ENCODE measurements around the gene EPHA2.

The EPHA2 gene

DNA sequence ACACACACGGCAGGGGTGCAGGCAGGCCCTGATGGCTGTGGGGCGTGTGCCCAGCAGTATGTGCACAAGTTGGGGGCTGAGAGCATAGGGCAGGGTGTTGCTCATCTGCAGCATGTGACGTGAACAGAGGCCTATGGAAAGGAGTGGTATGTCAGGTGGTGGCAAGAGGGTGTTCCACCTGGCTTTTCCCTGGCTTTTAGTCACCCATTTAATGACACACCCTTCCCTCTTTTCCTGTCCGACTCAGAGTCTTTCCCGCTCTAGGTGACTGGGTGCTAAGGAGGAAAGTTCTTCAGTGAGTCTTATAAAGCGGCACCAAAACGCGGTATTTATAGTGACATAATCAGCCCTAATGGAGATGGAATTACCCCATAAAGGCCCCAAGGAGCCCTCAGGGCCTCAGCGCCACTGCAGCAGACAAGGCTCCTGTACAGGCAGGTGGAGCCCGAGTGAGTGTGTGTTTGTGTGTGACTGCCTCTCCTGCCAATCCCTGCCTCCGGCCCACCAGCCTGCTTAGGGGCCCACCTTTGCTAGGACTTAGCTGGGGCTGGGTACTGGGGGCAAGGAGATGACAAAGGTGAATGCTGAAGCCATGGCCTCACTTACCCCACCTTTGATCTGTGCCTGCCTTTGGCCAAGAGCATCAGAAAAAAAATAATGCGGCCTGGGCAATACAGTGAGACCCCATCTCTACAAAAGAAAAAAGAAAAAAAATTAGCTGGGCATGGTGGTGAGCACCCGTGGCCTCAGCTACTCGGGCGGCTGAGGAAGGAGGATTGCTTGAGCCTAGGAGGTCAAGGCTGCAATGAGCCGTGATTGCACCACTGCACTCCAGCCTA, 3.3 kb upstream of the EPHA2 start:
- no peaks in the 10 kb centered on the region for H3K9me3 Mint-ChIP-seq
- H3K27ac Mint-ChIP-seq (ENCODE audit: low read depth): no peak overlapping the region
- ATAC-seq (replicated peaks; ENCODE audit: extremely low read depth, poor library complexity, severe bottlenecking): no peak
- no peak for DNase-seq (ENCODE audit: low spot score in 2 of 2)
- peaks cover 55% of the 10 kb centered on the region for H3K4me1 Mint-ChIP-seq
- peaks cover 5% of the 10 kb centered on the region for H3K36me3 Mint-ChIP-seq (ENCODE audit: insufficient read depth)
- no peaks in the 10 kb centered on the region for H3K27me3 Mint-ChIP-seq
- no peak overlapping the region for H3K4me3 Mint-ChIP-seq

DNA sequence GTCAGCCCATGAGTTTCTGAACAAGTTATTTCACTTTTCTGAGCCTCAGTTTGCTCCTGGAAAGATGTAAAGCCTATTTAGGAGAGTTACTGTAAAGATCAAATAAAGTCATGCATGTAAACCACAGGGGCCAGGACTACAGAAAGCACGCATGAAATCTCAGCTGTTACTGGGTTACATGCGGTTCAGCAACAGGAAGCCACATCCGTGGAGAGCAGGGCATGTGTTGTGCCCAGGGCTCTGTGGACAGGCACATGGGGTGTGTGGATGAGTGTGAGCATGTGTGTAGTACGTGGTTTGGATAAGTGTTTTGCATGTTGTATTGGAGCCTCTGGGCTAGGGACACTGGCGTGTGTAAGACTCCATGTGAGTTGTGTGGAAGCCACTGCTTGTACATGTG, 2.2 kb upstream of the EPHA2 start:
- ATAC-seq (replicated peaks; ENCODE audit: extremely low read depth, poor library complexity, severe bottlenecking) (peak; percentile 67), DNase-seq (ENCODE audit: low spot score in 2 of 2) (peak in 1 of 2 donors; percentile 29)
- H3K36me3 Mint-ChIP-seq (ENCODE audit: insufficient read depth): peaks cover 5% of the 10 kb centered on the region
- H3K9me3 Mint-ChIP-seq: no peaks in the 10 kb centered on the region
- H3K27ac Mint-ChIP-seq (ENCODE audit: low read depth): no peak overlapping the region
- peaks cover 47% of the 10 kb centered on the region for H3K4me1 Mint-ChIP-seq
- no peak overlapping the region for H3K4me3 Mint-ChIP-seq
- peaks cover 8% of the 10 kb centered on the region for H3K27me3 Mint-ChIP-seq

DNA sequence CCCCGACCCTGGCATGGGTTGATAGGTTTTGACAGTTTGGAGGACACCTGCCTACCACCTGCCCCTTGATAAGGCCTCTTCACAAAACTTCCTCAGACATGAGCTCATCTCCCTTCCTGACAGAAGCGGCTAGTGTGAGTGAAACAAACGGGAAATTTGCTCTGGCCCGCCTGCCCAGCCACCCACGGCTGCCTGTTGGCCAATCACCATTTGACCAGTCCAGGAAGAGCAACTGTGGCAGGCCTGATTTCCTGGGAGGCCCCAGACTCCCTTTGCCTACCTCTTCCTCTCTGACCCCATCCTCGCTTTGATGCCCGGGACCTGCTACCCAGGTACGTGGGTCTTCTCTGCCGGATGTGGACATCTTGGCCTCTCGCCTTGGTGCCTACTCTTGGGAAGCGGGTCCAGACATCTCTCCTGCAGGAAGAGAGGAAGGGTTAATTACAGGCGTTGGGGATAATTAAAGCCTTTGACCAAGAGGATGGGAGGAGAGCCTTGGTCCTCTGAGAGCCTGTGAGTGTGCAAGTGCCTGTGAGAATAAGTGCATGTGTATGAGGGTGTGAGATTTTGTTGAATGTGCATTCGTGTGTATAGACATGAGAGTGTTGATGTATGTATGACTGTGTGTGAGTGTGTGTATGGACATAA, 1.1 kb upstream of the EPHA2 start:
- H3K27ac Mint-ChIP-seq (ENCODE audit: low read depth): no peak overlapping the region
- peaks cover 37% of the 10 kb centered on the region for H3K4me1 Mint-ChIP-seq
- peaks cover 16% of the 10 kb centered on the region for H3K27me3 Mint-ChIP-seq

DNA sequence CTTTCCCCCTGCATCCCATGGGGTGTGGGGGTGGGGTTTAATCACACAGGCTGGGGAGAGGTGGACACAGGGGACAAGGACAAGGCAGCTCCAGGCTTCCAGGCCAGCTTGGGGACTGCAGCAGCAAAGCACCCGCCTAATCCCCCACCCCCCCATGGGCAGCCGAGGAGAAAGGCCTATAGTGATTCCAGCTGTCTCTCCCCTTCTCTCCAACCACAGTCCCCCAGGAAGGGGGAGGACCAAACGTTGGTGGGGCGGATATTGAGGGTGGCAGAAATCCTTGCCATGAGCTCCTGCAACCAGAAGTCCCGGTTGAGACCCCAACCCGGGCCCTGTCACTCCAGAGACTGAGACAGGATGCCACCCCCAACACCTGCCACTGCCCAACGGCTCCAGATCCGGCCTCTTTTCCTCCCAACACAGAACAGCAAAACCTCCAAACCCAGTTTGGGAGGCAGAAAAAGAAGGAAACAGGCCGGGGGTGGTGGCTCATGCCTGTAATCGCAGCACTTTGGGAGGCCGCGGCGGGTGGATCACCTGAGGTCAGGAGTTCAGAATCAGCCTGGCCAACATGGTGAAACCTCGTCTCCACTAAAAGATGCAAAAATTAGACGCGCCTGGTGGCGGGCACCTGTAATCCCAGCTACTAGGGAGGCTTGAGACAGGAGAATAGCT, 1.7 kb downstream of the EPHA2 start:
- H3K4me3 Mint-ChIP-seq: peak overlapping the region; percentile 65
- H3K4me1 Mint-ChIP-seq: peaks cover 29% of the 10 kb centered on the region
- ATAC-seq (replicated peaks; ENCODE audit: extremely low read depth, poor library complexity, severe bottlenecking): no peak
- H3K27me3 Mint-ChIP-seq: peaks cover 21% of the 10 kb centered on the region
- H3K9me3 Mint-ChIP-seq: no peaks in the 10 kb centered on the region
- no peak overlapping the region for H3K27ac Mint-ChIP-seq (ENCODE audit: low read depth)
- DNase-seq (ENCODE audit: low spot score in 2 of 2): no peak
- H3K36me3 Mint-ChIP-seq (ENCODE audit: insufficient read depth): peaks cover 3% of the 10 kb centered on the region

More for the DNA sequence above, 1.1 kb upstream of the EPHA2 start:
- no peaks in the 10 kb centered on the region for H3K9me3 Mint-ChIP-seq
- H3K36me3 Mint-ChIP-seq (ENCODE audit: insufficient read depth): peaks cover 5% of the 10 kb centered on the region
- ATAC-seq (replicated peaks; ENCODE audit: extremely low read depth, poor library complexity, severe bottlenecking): no peak
- DNase-seq (ENCODE audit: low spot score in 2 of 2): no peak
- H3K4me3 Mint-ChIP-seq: peak overlapping the region; percentile 42

DNA sequence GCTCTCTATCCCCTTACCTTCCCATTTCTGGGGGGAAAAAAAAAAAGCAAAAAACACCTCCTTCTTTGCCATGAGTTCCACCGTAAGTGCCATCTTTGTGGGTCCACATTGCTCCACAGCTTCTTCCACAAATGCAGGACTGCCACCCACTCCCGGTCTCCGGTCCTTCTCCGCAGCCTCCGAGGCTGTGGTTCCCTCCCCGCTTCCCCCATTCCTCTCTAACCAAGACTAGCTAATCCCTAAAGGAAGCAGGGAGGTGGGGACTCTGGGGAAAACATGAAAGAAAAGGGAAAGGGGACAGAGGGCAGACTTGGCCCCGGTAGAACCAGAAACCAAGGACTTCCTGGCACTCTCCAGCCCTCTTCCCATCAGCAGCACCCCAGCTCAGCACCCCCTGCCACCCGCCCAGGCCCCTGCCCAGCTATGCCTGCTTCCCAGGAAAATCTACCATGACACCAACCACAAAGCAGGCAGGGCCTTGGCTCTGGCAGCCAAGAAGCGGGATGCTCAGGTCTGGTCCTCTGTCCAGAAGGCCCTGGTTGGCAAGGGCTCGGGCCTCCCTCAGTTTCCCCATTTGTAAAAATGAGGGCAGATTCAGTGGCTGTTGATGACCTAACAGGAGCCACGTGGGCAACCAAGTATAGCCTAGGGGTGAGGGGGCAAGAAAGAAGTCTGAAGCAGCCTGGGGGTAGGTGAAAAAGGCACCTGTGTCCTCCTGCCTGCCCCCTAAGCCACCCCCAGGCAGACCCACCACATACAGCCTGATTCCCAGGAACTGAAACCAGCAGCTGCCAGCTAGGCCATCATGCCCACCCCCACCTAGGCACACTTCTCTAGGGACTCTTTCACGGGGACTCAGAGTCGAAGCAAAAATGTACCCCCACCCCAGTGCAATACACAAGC, 2.5 kb downstream of the EPHA2 start:
- peaks cover 21% of the 10 kb centered on the region for H3K27me3 Mint-ChIP-seq
- H3K27ac Mint-ChIP-seq (ENCODE audit: low read depth): no peak overlapping the region

DNA sequence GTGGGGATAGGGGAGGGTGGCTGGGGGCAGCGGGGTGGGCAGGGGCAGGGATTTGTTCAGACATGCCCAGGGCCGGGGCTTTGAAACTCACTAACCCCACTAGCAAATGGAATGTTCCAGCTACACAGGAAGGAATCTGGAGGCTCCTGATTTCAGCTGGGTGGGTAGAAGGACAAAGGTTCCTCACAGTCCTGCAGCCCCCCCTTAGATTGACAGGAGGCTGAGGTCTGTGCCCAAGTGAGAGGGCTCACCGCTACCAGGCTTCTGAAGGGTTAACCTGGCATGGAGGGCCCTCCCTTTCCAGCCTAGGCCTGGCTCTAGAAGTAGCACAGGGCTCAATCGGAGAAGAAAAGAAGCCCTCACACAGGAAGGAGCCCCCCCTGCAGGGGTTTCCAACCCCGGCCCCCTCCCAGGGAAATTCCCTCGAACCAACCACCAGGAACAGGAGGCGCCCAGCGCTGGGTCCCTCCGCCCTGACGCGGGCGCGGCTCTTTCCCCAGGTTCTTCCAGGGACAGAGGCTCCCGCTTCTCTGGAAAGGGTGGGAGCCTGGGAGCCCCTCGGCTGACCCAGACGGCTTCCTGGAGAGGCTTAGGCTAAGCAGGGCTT, 3.3 kb downstream of the EPHA2 start:
- H3K9me3 Mint-ChIP-seq: no peaks in the 10 kb centered on the region
- peaks cover 5% of the 10 kb centered on the region for H3K36me3 Mint-ChIP-seq (ENCODE audit: insufficient read depth)
- no peak for ATAC-seq (replicated peaks; ENCODE audit: extremely low read depth, poor library complexity, severe bottlenecking)
- peaks cover 21% of the 10 kb centered on the region for H3K27me3 Mint-ChIP-seq
- H3K4me3 Mint-ChIP-seq: no peak overlapping the region
- no peak overlapping the region for H3K27ac Mint-ChIP-seq (ENCODE audit: low read depth)
- peaks cover 16% of the 10 kb centered on the region for H3K4me1 Mint-ChIP-seq
- DNase-seq (ENCODE audit: low spot score in 2 of 2): no peak

More for the DNA sequence above, 2.5 kb downstream of the EPHA2 start:
- no peak for DNase-seq (ENCODE audit: low spot score in 2 of 2)
- H3K36me3 Mint-ChIP-seq (ENCODE audit: insufficient read depth): peaks cover 5% of the 10 kb centered on the region
- no peak for ATAC-seq (replicated peaks; ENCODE audit: extremely low read depth, poor library complexity, severe bottlenecking)
- no peaks in the 10 kb centered on the region for H3K9me3 Mint-ChIP-seq
- H3K4me1 Mint-ChIP-seq: peaks cover 23% of the 10 kb centered on the region
- H3K4me3 Mint-ChIP-seq: no peak overlapping the region

DNA sequence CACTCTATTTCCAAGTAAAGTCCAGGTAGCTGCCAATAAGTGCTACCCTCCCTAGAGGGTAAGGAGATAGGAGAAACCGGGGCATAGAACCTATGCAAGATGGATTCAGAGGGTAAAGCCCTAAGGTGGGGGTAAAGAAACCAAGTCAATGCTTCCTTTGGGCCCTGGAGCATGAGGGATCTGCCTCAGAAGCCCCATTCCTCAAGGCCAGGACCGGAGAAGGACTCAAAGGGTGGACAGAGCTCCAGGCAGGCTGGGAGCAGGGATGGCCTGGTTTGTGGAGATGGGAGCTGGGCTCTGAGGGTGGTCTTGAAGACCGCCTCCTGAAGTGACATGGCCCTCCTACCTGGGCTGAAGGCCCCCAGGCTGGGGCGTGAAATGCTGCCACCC, 3.9 kb downstream of the EPHA2 start:
- H3K9me3 Mint-ChIP-seq: no peaks in the 10 kb centered on the region
- peak overlapping the region; percentile 27 for H3K4me3 Mint-ChIP-seq
- no peak for DNase-seq (ENCODE audit: low spot score in 2 of 2)
- peaks cover 3% of the 10 kb centered on the region for H3K36me3 Mint-ChIP-seq (ENCODE audit: insufficient read depth)
- no peak for ATAC-seq (replicated peaks; ENCODE audit: extremely low read depth, poor library complexity, severe bottlenecking)
- H3K27me3 Mint-ChIP-seq: peaks cover 21% of the 10 kb centered on the region
- peaks cover 10% of the 10 kb centered on the region for H3K4me1 Mint-ChIP-seq
- H3K27ac Mint-ChIP-seq (ENCODE audit: low read depth): no peak overlapping the region

DNA sequence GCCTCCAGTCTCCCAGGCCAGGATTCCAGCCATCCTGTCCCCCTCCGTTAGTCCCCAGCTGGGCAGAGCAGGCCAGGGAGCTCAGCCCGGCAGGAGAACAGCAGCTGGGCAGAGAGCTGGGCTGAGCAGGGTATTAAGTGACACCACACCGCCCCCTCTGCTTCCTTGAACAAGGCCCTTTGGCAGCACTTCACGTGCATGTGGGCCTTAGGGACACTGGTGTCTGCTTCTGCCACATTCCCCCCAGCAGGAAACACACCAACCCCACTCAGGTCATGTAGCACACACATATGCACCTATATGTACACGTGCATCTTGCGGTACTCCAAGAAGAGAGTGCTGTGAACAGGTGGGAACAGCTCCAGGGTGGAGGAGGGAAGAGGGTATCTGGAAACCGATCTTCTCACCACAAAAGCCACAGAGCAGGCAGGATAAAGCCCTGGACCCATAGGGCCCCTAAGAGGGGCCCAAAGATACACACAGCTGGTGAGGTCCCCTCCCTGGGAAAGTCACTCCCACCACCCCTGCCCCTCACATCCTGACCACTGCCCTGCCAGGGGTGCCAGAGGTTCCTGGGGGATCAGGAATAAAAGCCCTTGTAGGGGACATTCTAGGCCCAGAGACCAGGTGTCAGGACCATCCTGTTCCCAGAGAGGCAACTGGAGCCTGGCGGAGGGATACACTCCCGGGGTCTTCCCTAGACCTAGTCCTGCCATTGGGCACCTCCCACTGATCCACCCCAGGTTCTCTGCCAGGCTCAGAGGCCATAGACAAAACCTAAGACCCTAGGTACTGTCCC, 4.5 kb downstream of the EPHA2 start:
- no peak for ATAC-seq (replicated peaks; ENCODE audit: extremely low read depth, poor library complexity, severe bottlenecking)
- no peak overlapping the region for H3K27ac Mint-ChIP-seq (ENCODE audit: low read depth)
- H3K27me3 Mint-ChIP-seq: peaks cover 21% of the 10 kb centered on the region

DNA sequence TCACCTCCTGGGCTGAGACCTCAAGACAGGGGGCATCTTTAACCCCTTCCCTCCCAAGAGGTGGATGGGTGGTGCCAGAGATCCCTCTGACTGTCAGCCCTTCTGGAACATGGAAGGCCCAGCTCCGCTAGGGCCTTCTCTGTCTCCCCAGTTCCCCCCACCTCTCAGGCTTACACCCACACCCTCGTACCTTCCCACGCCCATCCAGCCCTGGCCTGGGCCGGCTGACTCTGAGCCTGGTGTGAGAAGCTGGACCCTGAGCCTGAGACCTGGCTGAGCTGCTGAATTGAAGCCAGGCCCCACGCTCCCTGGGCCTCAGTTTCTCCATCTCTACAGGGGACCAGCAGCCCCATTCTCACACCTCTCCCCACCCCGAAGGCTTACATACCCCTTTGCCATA, 5.4 kb downstream of the EPHA2 start:
- Mint-ChIP-seq H3K4me3 (no peak overlapping the region), H3K27me3 (peaks cover 21% of the 10 kb centered on the region), H3K27ac (ENCODE audit: low read depth) (no peak overlapping the region), H3K9me3 (no peaks in the 10 kb centered on the region), H3K4me1 (no peaks in the 10 kb centered on the region), H3K36me3 (ENCODE audit: insufficient read depth) (peaks cover 2% of the 10 kb centered on the region)
- ATAC-seq (replicated peaks; ENCODE audit: extremely low read depth, poor library complexity, severe bottlenecking) (no peak), DNase-seq (ENCODE audit: low spot score in 2 of 2) (no peak)

More for the DNA sequence above, 4.5 kb downstream of the EPHA2 start:
- H3K4me1 Mint-ChIP-seq: peaks cover 8% of the 10 kb centered on the region
- H3K36me3 Mint-ChIP-seq (ENCODE audit: insufficient read depth): peaks cover 3% of the 10 kb centered on the region
- H3K4me3 Mint-ChIP-seq: peak overlapping the region; percentile 27
- H3K9me3 Mint-ChIP-seq: no peaks in the 10 kb centered on the region
- DNase-seq (ENCODE audit: low spot score in 2 of 2): no peak

DNA sequence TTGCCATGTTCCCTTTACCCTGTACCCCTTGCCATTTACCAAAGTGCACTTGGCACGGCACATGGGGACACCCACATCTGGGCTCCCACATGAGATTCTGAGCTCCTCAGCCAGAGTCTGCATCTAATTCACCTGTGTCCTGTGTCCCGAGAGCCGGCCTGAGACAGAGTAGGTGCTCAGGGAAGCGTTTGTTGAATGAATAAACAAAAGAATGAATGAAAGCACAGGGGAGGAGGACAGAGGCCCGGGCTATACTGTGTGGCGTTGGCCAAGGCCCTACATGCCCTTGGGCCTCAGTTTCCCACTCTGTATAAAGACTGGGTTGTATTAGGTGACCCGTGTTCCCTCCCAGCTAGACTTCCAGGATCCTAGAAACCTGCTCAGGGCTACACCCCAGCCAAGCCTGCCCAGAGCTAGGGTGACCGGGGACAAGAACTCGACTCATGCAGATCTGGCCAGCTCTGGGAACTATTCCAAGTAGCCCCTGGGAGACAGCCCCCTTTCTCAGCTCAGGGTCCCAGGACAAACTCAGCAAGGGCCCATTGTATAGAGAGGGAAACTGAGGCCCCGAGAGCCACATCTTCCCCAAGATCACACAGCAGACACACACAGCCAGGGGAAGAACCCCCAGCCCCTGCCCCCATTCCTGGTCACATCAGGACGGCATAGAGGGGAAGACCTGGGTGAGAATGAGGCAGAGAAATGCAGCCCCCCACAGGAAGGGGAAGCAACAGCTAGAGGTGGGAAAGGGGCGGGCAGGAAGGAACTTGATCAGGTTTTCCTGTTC, 6.0 kb downstream of the EPHA2 start:
- no peak for DNase-seq (ENCODE audit: low spot score in 2 of 2)
- ATAC-seq (replicated peaks; ENCODE audit: extremely low read depth, poor library complexity, severe bottlenecking): no peak
- H3K4me3 Mint-ChIP-seq: no peak overlapping the region
- peaks cover 2% of the 10 kb centered on the region for H3K36me3 Mint-ChIP-seq (ENCODE audit: insufficient read depth)
- H3K27me3 Mint-ChIP-seq: peaks cover 21% of the 10 kb centered on the region
- H3K4me1 Mint-ChIP-seq: no peaks in the 10 kb centered on the region
- H3K27ac Mint-ChIP-seq (ENCODE audit: low read depth): no peak overlapping the region
- H3K9me3 Mint-ChIP-seq: no peaks in the 10 kb centered on the region

DNA sequence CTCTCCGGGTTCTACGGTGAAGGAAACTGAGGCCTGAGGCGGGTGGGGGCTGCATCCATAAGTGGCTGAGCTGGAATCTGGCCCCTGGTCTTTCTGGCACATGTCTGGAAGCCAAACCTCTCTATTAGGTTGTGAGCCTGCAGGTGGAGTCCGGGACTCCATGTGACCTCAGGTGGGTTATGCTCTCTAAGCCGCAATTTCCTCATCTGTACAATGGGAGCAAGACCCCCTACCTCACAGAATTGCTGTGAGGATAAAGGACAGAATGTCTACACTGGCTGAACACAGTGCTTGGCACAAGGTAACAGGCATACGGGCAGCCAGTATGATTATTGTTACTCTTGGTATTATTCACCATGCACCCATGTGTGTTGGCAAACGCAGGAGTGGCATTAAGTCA, 6.7 kb downstream of the EPHA2 start:
- no peak for DNase-seq (ENCODE audit: low spot score in 2 of 2)
- Mint-ChIP-seq H3K27me3 (peaks cover 21% of the 10 kb centered on the region), H3K27ac (ENCODE audit: low read depth) (no peak overlapping the region), H3K9me3 (no peaks in the 10 kb centered on the region), H3K4me1 (no peaks in the 10 kb centered on the region), H3K4me3 (no peak overlapping the region), H3K36me3 (ENCODE audit: insufficient read depth) (peaks cover 2% of the 10 kb centered on the region)
- ATAC-seq (replicated peaks; ENCODE audit: extremely low read depth, poor library complexity, severe bottlenecking): no peak

All from central memory CD8-positive, alpha-beta T cell (primary cell).